Activated CD4-positive, alpha-beta memory T cell treated with anti-CD3 and anti-CD28 coated beads for 36 hours (primary cell): ENCODE data around the gene P2RY8. TPM values are rescaled to one million over a fixed set of nuclear protein-coding genes. Genes with fewer than 3 reads are reported as not detected.
"Not testable (repeated sequence)": the region's sequence is repeated elsewhere in the genome, so short reads cannot be mapped to it uniquely, and the experiment has no call there.

ENCODE experiments used
- CTCF ChIA-PET: fragments of 350-600 bp; sonication (Branson Sonifier 250); formaldehyde crosslinking; loops from one replicate; lab custom pipeline; 2021; ENCODE audit warnings: antibody characterized with exemption, inconsistent platforms; lab: Charles Lee
- POLR2A ChIA-PET: fragments of 350-600 bp; sonication (Branson Sonifier 250); formaldehyde crosslinking; loops from one replicate; lab custom pipeline; 2021; ENCODE audit warnings: antibody characterized with exemption; lab: Charles Lee
- DNase-seq: peaks from one replicate; pipeline ENCODE4 v3.0.0-alpha.2; 2020
- H3K27ac Mint-ChIP-seq: one replicate; pipeline ENCODE4 v1.8.0; 2021; ENCODE audit warnings: mixed read lengths
- H3K27me3 Mint-ChIP-seq: one replicate; pipeline ENCODE4 v1.8.0; 2021; ENCODE audit warnings: mixed read lengths
- H3K36me3 Mint-ChIP-seq: one replicate; pipeline ENCODE4 v1.8.0; 2021; ENCODE audit warnings: mixed read lengths
- H3K4me1 Mint-ChIP-seq: one replicate; pipeline ENCODE4 v1.8.0; 2021; ENCODE audit warnings: low read depth, mixed read lengths
- H3K4me3 Mint-ChIP-seq: one replicate; pipeline ENCODE4 v1.8.0; 2021; ENCODE audit warnings: mild to moderate bottlenecking, mixed read lengths
- H3K9me3 Mint-ChIP-seq: one replicate; pipeline ENCODE4 v1.8.0; 2021; ENCODE audit warnings: mixed read lengths
- intact Hi-C: fragments of 100-400 bp; cut with micrococcal nuclease; formaldehyde crosslinking; loops from one replicate; pipeline ENCODE4 v1.15.1; 2023
- total RNA-seq, 2 experiments: library from RNA; stranded (reverse); gene quantifications; one replicate each; pipeline ENCODE4 v1.2.3, GENCODE V29; 2021

P2RY8 gene
- total RNA-seq, 2 experiments from 2014 or later, result 30.2 to 32.7 TPM

- peaks cover 49% of the 10 kb centered on the region for H3K4me1 Mint-ChIP-seq
- POLR2A ChIA-PET, result no interaction called here
These were observed 24.2 kb upstream of the P2RY8 start for GRCh38 chrX:1561164-1561563.

GRCh38 chrX:1558761-1559468 is 21.9 kb upstream of the P2RY8 start:
- peak; percentile 8 for DNase-seq
- peaks cover 47% of the 10 kb centered on the region for H3K4me1 Mint-ChIP-seq
- no peaks in the 10 kb centered on the region for H3K27me3 Mint-ChIP-seq
- H3K36me3 Mint-ChIP-seq, result peaks cover 6% of the 10 kb centered on the region
- intact Hi-C loops, result no loop called here
- H3K27ac Mint-ChIP-seq, result no peak overlapping the region
- ChIA-PET CTCF (no interaction called here), POLR2A (no interaction called here)
- peaks cover 9% of the 10 kb centered on the region for H3K9me3 Mint-ChIP-seq
- H3K4me3 Mint-ChIP-seq, result no peak overlapping the region

More at GRCh38 chrX:1561164-1561563, 24.2 kb upstream of the P2RY8 start:
- Mint-ChIP-seq H3K27ac (no peak overlapping the region), H3K4me3 (no peak overlapping the region), H3K36me3 (peaks cover 3% of the 10 kb centered on the region), H3K27me3 (no peaks in the 10 kb centered on the region), H3K9me3 (no peaks in the 10 kb centered on the region)
- intact Hi-C loops, result no loop called here
- CTCF ChIA-PET, result no interaction called here
- DNase-seq, result no peak

- H3K27ac Mint-ChIP-seq, POLR2A ChIA-PET, H3K36me3 Mint-ChIP-seq, DNase-seq, H3K4me3 Mint-ChIP-seq, H3K27me3 Mint-ChIP-seq, CTCF ChIA-PET, intact Hi-C loops: not testable (repeated sequence)
- peaks cover 45% of the 10 kb centered on the region for H3K4me1 Mint-ChIP-seq
- peaks cover 13% of the 10 kb centered on the region for H3K9me3 Mint-ChIP-seq
These were observed 20.5 kb upstream of the P2RY8 start for GRCh38 chrX:1557442-1557841.

GRCh38 chrX:1555370-1555769 is 18.4 kb upstream of the P2RY8 start:
- Mint-ChIP-seq H3K27me3 (no peaks in the 10 kb centered on the region), H3K36me3 (peaks cover 6% of the 10 kb centered on the region), H3K4me1 (peaks cover 44% of the 10 kb centered on the region), H3K4me3 (peak overlapping the region; percentile 50), H3K27ac (peak overlapping the region; percentile 87), H3K9me3 (peaks cover 15% of the 10 kb centered on the region)
- intact Hi-C loops, result loop anchor here (2.0 kb wide), 1 partner anchor 19 kb away; the partner anchor contains the start of gene P2RY8
- CTCF ChIA-PET, result no interaction called here
- DNase-seq, result peak; percentile 6
- POLR2A ChIA-PET, result no interaction called here

GRCh38 chrX:1554469-1555210 is 17.7 kb upstream of the P2RY8 start:
- intact Hi-C loops, result loop anchor here (2.0 kb wide), 1 partner anchor 18 kb away; the partner anchor contains the start of gene P2RY8
- H3K27ac Mint-ChIP-seq, result peak overlapping the region; percentile 87
- ChIA-PET POLR2A (no interaction called here), CTCF (no interaction called here)
- no peaks in the 10 kb centered on the region for H3K27me3 Mint-ChIP-seq
- DNase-seq, result peak; percentile 55
- H3K9me3 Mint-ChIP-seq, result peaks cover 15% of the 10 kb centered on the region
- peaks cover 6% of the 10 kb centered on the region for H3K36me3 Mint-ChIP-seq
- H3K4me3 Mint-ChIP-seq, result peak overlapping the region; percentile 50
- peaks cover 45% of the 10 kb centered on the region for H3K4me1 Mint-ChIP-seq

- no peak overlapping the region for H3K4me3 Mint-ChIP-seq
- H3K4me1 Mint-ChIP-seq, result peaks cover 40% of the 10 kb centered on the region
- H3K36me3 Mint-ChIP-seq, result peaks cover 6% of the 10 kb centered on the region
These were observed 15.1 kb upstream of the P2RY8 start for GRCh38 chrX:1551959-1552546.

GRCh38 chrX:1546691-1547251 is 9.8 kb upstream of the P2RY8 start:
- Mint-ChIP-seq H3K4me3 (no peak overlapping the region), H3K9me3 (no peaks in the 10 kb centered on the region), H3K4me1 (peaks cover 19% of the 10 kb centered on the region), H3K27ac (no peak overlapping the region), H3K36me3 (peaks cover 5% of the 10 kb centered on the region), H3K27me3 (no peaks in the 10 kb centered on the region)
- POLR2A ChIA-PET, result no interaction called here
- intact Hi-C loops, result no loop called here
- DNase-seq, result no peak
- CTCF ChIA-PET, result no interaction called here

More at GRCh38 chrX:1551959-1552546, 15.1 kb upstream of the P2RY8 start:
- H3K9me3 Mint-ChIP-seq, result peaks cover 15% of the 10 kb centered on the region
- ChIA-PET POLR2A (no interaction called here), CTCF (no interaction called here)
- H3K27ac Mint-ChIP-seq, result peak overlapping the region; percentile 59
- H3K27me3 Mint-ChIP-seq, result no peaks in the 10 kb centered on the region
- DNase-seq, result no peak
- intact Hi-C loops, result no loop called here

- no peak for DNase-seq
- intact Hi-C loops, result no loop called here
- H3K4me1 Mint-ChIP-seq, result peaks cover 12% of the 10 kb centered on the region
- H3K27me3 Mint-ChIP-seq, result no peaks in the 10 kb centered on the region
- H3K4me3 Mint-ChIP-seq, result no peak overlapping the region
- POLR2A ChIA-PET, result no interaction called here
- CTCF ChIA-PET, result no interaction called here
- H3K36me3 Mint-ChIP-seq, result peaks cover 5% of the 10 kb centered on the region
- peak overlapping the region; percentile 50 for H3K27ac Mint-ChIP-seq
- no peaks in the 10 kb centered on the region for H3K9me3 Mint-ChIP-seq
These were observed 8.9 kb upstream of the P2RY8 start for GRCh38 chrX:1545776-1546408.

- ChIA-PET POLR2A (no interaction called here), CTCF (no interaction called here)
- Mint-ChIP-seq H3K36me3 (peaks cover 5% of the 10 kb centered on the region), H3K27ac (no peak overlapping the region), H3K4me3 (no peak overlapping the region), H3K4me1 (peaks cover 11% of the 10 kb centered on the region), H3K9me3 (no peaks in the 10 kb centered on the region), H3K27me3 (no peaks in the 10 kb centered on the region)
- DNase-seq, result no peak
- intact Hi-C loops, result no loop called here
These were observed 6.2 kb upstream of the P2RY8 start for GRCh38 chrX:1542994-1543725.

GRCh38 chrX:1539146-1539545 is 2.2 kb upstream of the P2RY8 start:
- intact Hi-C loops, result loop anchor here (5.0 kb wide), 3 partner anchors 147 to 1168 kb away; partner anchors contain the start of gene SLC25A6
- CTCF ChIA-PET, H3K4me3 Mint-ChIP-seq, DNase-seq, H3K9me3 Mint-ChIP-seq, H3K36me3 Mint-ChIP-seq, POLR2A ChIA-PET, H3K27me3 Mint-ChIP-seq: not testable (repeated sequence)
- Mint-ChIP-seq H3K4me1 (peaks cover 11% of the 10 kb centered on the region), H3K27ac (peak overlapping the region; percentile 64)

- H3K4me3 Mint-ChIP-seq, result peak overlapping the region; percentile 94
- POLR2A ChIA-PET, CTCF ChIA-PET, H3K27me3 Mint-ChIP-seq, H3K36me3 Mint-ChIP-seq, H3K9me3 Mint-ChIP-seq: not testable (repeated sequence)
- peaks cover 15% of the 10 kb centered on the region for H3K4me1 Mint-ChIP-seq
- DNase-seq, result peak; percentile 25
- peak overlapping the region; percentile 99 for H3K27ac Mint-ChIP-seq
- intact Hi-C loops, result loop anchor here (1.0 to 5.0 kb wide), 6 partner anchors 17 to 1170 kb away; partner anchors contain the start of gene SLC25A6
These were observed 718 bp upstream of the P2RY8 start for GRCh38 chrX:1537716-1538090.
